OCI-LY3 (cell line): Measurements from ENCODE around the gene LY9.
A peak's percentile ranks its signal among the peaks of the same experiment; 100 is the strongest.

Experiments used
- H2AFZ ChIP-seq: fragments of 200-600, 300-600 bp; shearing (Covaris generic); 2 replicates; pipeline ENCODE4 v1.6.0; 2014; ENCODE audit warnings: antibody characterized with exemption, low read depth, low read length
- H3K27ac ChIP-seq: fragments of 200-600, 300-600 bp; sonication (generic); 2 replicates; pipeline ENCODE4 v1.5.1; 2014; ENCODE audit warnings: mild to moderate bottlenecking, low read length, moderate library complexity, mixed read lengths
- H3K27me3 ChIP-seq: fragments of 200-600, 300-600 bp; sonication (generic); 2 replicates; pipeline ENCODE4 v1.6.1; 2014; ENCODE audit warnings: low read depth, low read length, mixed read lengths
- H3K36me3 ChIP-seq: fragments of 200-600, 300-600 bp; sonication (generic); replicated peaks from 2 replicates; pipeline ENCODE3; 2014; ENCODE audit warnings: low read depth, low read length, mixed read lengths
- H3K4me1 ChIP-seq: fragments of 300-600, 200-600 bp; sonication (generic); 2 replicates; pipeline ENCODE4 v1.6.1; 2014; ENCODE audit warnings: low read length, mixed read lengths
- H3K4me2 ChIP-seq: fragments of 200-600, 300-600 bp; sonication (generic); 2 replicates; pipeline ENCODE4 v1.6.1; 2014; ENCODE audit warnings: low read length, mixed read lengths
- H3K4me3 ChIP-seq: fragments of 300-600, 200-600 bp; sonication (generic); 2 replicates; pipeline ENCODE4 v1.5.1; 2014; ENCODE audit warnings: antibody characterized with exemption, mild to moderate bottlenecking, low read length, moderate library complexity
- H3K79me2 ChIP-seq: fragments of 300-600, 200-600 bp; shearing (Covaris generic); 2 replicates; pipeline ENCODE4 v1.6.1; 2014; ENCODE audit warnings: mild to moderate bottlenecking, low read length, mixed read lengths
- H3K9ac ChIP-seq: fragments of 300-600, 200-600 bp; shearing (Covaris generic); 2 replicates; pipeline ENCODE4 v1.6.0; 2014; ENCODE audit warnings: mild to moderate bottlenecking, low read length, moderate library complexity
- H3K9me3 ChIP-seq: fragments of 200-600, 300-600 bp; shearing (Covaris generic); 2 replicates; pipeline ENCODE4 v1.6.1; 2014; ENCODE audit warnings: low read length, mixed read lengths; ENCODE audit not compliant: insufficient read depth
- H4K20me1 ChIP-seq: fragments of 200-600, 300-600 bp; sonication (generic); 2 replicates; pipeline ENCODE4 v1.6.1; 2016; ENCODE audit warnings: low read length, mixed read lengths; ENCODE audit not compliant: insufficient read depth
- EZH2phosphoT487 ChIP-seq: fragments of 200-600 bp; shearing (Covaris generic); IDR thresholded peaks from 2 replicates; pipeline ENCODE4 v1.6.1; 2018; ENCODE audit warnings: antibody characterized with exemption, mixed run types, low read depth
- TF ChIP-seq, protein P1 (sequence below): fragments of 200-600, 300-600 bp; sonication (generic); IDR thresholded peaks from 2 replicates; pipeline ENCODE4 v1.5.1; 2014; ENCODE audit warnings: antibody characterized with exemption, low read length, low read depth

The LY9 gene

DNA sequence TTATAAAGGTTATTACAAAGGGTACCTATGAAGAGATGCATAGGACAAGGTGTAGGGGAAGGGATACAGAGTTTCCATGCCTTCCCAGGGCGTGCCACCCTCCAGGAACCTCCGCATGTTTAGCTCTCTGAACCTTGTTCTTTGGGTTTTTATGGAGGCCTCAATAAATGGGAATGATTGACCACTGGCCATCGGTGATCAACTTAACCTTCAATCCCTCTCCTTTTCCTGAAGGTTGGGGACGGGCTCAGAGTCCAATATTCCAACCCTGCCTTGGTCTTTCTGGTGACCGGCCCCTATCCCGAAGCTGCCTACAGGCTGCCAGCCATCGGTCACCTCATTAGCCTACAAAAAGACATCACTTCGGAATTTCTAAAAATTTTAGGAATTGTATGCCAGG lies 55.0 kb downstream of the LY9 start:
- peaks cover 9% of the 10 kb centered on the region; the same call in 1 of the 2 replicates for H3K27me3 ChIP-seq
- no peaks in the 10 kb centered on the region for H3K9me3 ChIP-seq
- no peak overlapping the region for H2AFZ ChIP-seq
- no peak overlapping the region for H3K4me2 ChIP-seq
- no peak overlapping the region for H3K4me3 ChIP-seq
- no peaks in the 10 kb centered on the region for H3K4me1 ChIP-seq
- no peaks in the 10 kb centered on the region for H4K20me1 ChIP-seq
- H3K79me2 ChIP-seq: no peaks in the 10 kb centered on the region
- no peak overlapping the region for H3K9ac ChIP-seq
- no peak overlapping the region for H3K27ac ChIP-seq
- no peaks in the 10 kb centered on the region for H3K36me3 ChIP-seq
- no peak for TF ChIP-seq EZH2phosphoT487
- TF ChIP-seq, protein P1, sequence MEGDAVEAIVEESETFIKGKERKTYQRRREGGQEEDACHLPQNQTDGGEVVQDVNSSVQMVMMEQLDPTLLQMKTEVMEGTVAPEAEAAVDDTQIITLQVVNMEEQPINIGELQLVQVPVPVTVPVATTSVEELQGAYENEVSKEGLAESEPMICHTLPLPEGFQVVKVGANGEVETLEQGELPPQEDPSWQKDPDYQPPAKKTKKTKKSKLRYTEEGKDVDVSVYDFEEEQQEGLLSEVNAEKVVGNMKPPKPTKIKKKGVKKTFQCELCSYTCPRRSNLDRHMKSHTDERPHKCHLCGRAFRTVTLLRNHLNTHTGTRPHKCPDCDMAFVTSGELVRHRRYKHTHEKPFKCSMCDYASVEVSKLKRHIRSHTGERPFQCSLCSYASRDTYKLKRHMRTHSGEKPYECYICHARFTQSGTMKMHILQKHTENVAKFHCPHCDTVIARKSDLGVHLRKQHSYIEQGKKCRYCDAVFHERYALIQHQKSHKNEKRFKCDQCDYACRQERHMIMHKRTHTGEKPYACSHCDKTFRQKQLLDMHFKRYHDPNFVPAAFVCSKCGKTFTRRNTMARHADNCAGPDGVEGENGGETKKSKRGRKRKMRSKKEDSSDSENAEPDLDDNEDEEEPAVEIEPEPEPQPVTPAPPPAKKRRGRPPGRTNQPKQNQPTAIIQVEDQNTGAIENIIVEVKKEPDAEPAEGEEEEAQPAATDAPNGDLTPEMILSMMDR: no peak

DNA sequence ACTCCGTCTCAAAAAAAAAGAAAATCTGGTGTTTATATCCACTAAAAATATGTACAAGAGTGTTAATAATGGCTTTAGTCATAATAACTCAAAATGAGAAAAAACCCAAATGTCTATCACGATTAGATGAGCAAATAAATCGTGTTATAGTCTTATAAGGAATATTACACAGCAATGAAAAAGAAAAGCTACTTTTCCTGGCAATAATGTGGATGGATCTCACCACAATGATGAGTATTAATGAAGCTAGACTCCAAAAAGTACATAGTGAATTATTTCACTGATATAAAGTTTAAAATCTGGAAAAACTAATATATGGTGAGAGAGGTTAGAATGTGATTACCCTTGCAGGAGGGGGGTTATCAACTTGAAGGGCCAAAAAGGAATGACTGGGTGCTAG lies 57.0 kb downstream of the LY9 start:
- TF ChIP-seq, protein P1: no peak
- no peak for TF ChIP-seq EZH2phosphoT487
- H2AFZ ChIP-seq: no peak overlapping the region
- no peak overlapping the region for H3K9ac ChIP-seq
- H3K9me3 ChIP-seq: no peaks in the 10 kb centered on the region
- H3K4me2 ChIP-seq: no peak overlapping the region
- H3K79me2 ChIP-seq: no peaks in the 10 kb centered on the region
- H3K27ac ChIP-seq: no peak overlapping the region
- no peaks in the 10 kb centered on the region for H3K36me3 ChIP-seq
- H4K20me1 ChIP-seq: no peaks in the 10 kb centered on the region
- no peak overlapping the region for H3K4me3 ChIP-seq
- H3K4me1 ChIP-seq: no peaks in the 10 kb centered on the region
- peaks cover 9% of the 10 kb centered on the region; the same call in 1 of the 2 replicates for H3K27me3 ChIP-seq

DNA sequence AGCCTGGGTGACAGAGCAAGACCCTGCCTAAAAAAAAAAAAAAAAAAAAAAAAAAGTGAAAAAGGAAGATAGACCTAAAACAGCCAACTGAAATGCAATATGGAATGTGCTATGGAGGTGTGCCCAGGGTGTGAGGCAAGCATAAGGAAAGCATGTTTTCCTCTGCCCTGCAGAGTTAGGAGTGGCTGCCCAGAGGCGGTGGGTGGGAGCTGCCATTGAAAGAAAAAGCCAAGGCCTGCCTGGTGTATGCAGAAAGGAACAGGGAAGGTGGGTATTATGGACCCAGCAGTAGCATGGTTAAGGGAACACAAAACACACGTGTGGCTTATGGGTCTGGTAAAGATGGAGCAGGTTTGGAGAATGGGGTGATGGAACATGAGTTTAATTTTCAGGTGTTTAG lies 57.8 kb downstream of the LY9 start:
- Histone ChIP-seq H3K9me3 (no peaks in the 10 kb centered on the region), H3K79me2 (no peaks in the 10 kb centered on the region), H3K27me3 (peaks cover 4% of the 10 kb centered on the region; the same call in 1 of the 2 replicates), H3K9ac (no peak overlapping the region), H2AFZ (no peak overlapping the region), H3K4me1 (no peaks in the 10 kb centered on the region), H3K4me3 (no peak overlapping the region), H3K27ac (no peak overlapping the region), H3K4me2 (no peak overlapping the region), H3K36me3 (no peaks in the 10 kb centered on the region), H4K20me1 (no peaks in the 10 kb centered on the region)
- TF ChIP-seq, protein P1: no peak
- no peak for TF ChIP-seq EZH2phosphoT487

DNA sequence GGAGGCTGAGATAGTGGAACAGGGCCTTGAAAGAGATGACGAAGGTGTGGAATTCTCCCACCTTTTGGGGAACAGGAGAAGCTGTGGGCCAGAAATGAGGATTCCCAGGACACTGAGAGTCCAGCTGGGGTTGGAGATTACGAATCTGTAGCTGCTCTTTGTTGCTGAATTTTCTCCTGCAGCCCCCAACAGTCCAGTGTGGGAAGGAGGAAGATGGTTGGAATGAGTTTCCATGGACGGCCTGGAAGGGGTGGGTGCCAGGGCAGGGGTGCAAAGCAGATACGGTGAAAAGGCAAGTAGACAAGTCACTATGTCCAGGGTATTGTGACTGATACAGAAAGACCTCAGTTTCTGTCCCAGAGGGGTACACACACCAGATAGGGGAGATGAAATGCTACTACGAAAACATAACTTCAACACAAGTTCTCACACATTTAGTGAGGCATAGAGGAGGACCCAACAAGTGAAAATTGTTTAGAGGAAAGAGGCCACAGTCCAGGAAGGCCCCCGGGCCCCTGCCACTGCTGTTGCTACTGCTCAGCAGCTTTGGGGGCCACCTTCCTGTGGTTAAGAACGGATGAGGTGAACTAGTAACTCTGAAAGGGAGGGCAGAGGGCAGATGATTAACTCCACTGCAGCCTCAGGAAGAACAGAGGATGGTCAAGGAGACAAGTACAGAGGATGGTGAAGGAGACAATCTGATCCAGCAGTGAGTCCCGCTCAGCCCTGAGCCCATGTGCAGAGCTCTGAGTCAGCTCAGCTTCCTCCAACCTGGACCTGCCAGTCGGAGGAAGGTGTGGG lies 59.4 kb downstream of the LY9 start:
- H3K9ac ChIP-seq: no peak overlapping the region
- TF ChIP-seq, protein P1: no peak
- TF ChIP-seq EZH2phosphoT487: no peak
- no peaks in the 10 kb centered on the region for H3K79me2 ChIP-seq
- H3K9me3 ChIP-seq: no peaks in the 10 kb centered on the region
- no peaks in the 10 kb centered on the region for H4K20me1 ChIP-seq
- no peaks in the 10 kb centered on the region for H3K36me3 ChIP-seq
- H2AFZ ChIP-seq: peak overlapping the region; percentile 63
- peaks cover 4% of the 10 kb centered on the region; the same call in 1 of the 2 replicates for H3K27me3 ChIP-seq
- H3K4me1 ChIP-seq: no peaks in the 10 kb centered on the region
- H3K27ac ChIP-seq: no peak overlapping the region
- H3K4me2 ChIP-seq: no peak overlapping the region
- no peak overlapping the region for H3K4me3 ChIP-seq
